ENCODE measurements around the gene NENF. TPM values are rescaled to one million over a fixed set of nuclear protein-coding genes. Genes with fewer than 3 reads are reported as not detected.

NENF gene
- total RNA-seq, 2 donors from 2014 or later = 83.2 to 277 TPM

GRCh38 chr1:212485913-212486618, 53.3 kb downstream of the NENF start:
- Histone ChIP-seq H3K27me3 (replicated peaks; ENCODE audit: insufficient read depth) (no peaks in the 10 kb centered on the region), H3K36me3 (no peaks in the 10 kb centered on the region), H3K4me1 (replicated peaks) (no peaks in the 10 kb centered on the region), H3K27ac (no peak overlapping the region), H3K9me3 (no peaks in the 10 kb centered on the region), H3K4me3 (no peak overlapping the region)
- 63% methylated on average over 10 of the region's 10 CpGs for WGBS
- TF ChIP-seq POLR2A (IDR thresholded peaks at IDR 0.05) (no peak), POLR2AphosphoS5 (IDR thresholded peaks at IDR 0.05) (no peak), CTCF (IDR thresholded peaks at IDR 0.05) (no peak)
- DNase-seq (ENCODE audit: low spot score) = no peak
- intact Hi-C loops (cut with DNase I) = no loop called here

DNA sequence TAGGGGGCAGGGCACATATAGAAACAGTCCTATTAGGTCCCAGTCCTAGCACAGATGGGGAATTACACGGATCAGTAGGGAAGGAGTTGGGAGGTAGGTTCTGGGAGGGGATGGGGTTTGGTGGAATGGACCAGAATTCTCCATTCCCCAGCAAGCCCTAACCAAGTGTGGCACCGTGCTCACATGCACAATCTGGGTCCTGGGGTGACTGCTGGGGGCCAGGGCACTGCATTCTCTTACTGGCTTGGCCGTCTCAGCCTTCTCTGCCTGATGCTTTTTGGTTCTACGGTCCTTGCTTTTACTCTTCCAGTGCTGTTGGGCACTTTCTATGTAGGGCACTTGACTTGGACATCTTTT, 53.9 kb downstream of the NENF start:
- Histone ChIP-seq H3K4me1 (replicated peaks) (no peaks in the 10 kb centered on the region), H3K36me3 (no peaks in the 10 kb centered on the region), H3K4me3 (no peak overlapping the region), H3K9me3 (no peaks in the 10 kb centered on the region), H3K27me3 (replicated peaks; ENCODE audit: insufficient read depth) (no peaks in the 10 kb centered on the region), H3K27ac (no peak overlapping the region)
- DNase-seq (ENCODE audit: low spot score) = no peak
- WGBS = 80% methylated on average over 4 of the region's 4 CpGs
- intact Hi-C loops (cut with DNase I) = no loop called here
- no peak for TF ChIP-seq POLR2AphosphoS5 (IDR thresholded peaks at IDR 0.05)
- no peak for TF ChIP-seq CTCF (IDR thresholded peaks at IDR 0.05)
- TF ChIP-seq POLR2A (IDR thresholded peaks at IDR 0.05) = no peak

DNA sequence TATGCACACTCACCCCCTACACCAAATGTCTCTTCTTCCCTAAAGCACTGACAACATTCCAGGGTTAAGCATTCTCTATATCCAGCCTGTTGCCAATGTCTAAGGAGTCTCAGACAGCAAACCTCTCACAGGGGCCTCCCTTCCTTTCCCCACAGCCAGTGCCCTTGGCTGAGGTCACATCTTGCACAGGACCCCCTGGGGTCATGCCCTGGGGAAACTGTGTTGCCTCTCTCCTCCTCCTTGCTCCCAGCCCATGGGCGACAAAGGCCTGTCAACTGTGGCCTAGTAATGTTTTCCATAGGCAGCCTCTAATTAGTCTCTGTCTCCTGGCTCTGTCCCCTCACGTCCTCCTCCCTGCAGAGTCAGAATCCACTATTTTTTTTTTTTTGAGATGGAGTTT, 54.6 kb downstream of the NENF start:
- DNase-seq (ENCODE audit: low spot score) = no peak
- no peaks in the 10 kb centered on the region for H3K9me3 ChIP-seq
- no peaks in the 10 kb centered on the region for H3K36me3 ChIP-seq
- intact Hi-C loops (cut with DNase I) = no loop called here
- 94% methylated on average over 2 of the region's 2 CpGs for WGBS
- no peak overlapping the region for H3K4me3 ChIP-seq
- H3K27ac ChIP-seq = no peak overlapping the region
- no peaks in the 10 kb centered on the region for H3K27me3 ChIP-seq (replicated peaks; ENCODE audit: insufficient read depth)
- TF ChIP-seq POLR2A (IDR thresholded peaks at IDR 0.05) (no peak), CTCF (IDR thresholded peaks at IDR 0.05) (no peak), POLR2AphosphoS5 (IDR thresholded peaks at IDR 0.05) (no peak)
- H3K4me1 ChIP-seq (replicated peaks) = no peaks in the 10 kb centered on the region

- no peaks in the 10 kb centered on the region for H3K27me3 ChIP-seq (replicated peaks; ENCODE audit: insufficient read depth)
- no peaks in the 10 kb centered on the region for H3K36me3 ChIP-seq
- TF ChIP-seq CTCF (IDR thresholded peaks at IDR 0.05) (no peak), POLR2A (IDR thresholded peaks at IDR 0.05) (no peak), POLR2AphosphoS5 (IDR thresholded peaks at IDR 0.05) (no peak)
- no peak overlapping the region for H3K27ac ChIP-seq
- intact Hi-C loops (cut with DNase I) = no loop called here
- H3K9me3 ChIP-seq = no peaks in the 10 kb centered on the region
- H3K4me3 ChIP-seq = no peak overlapping the region
- WGBS = 88% methylated on average over 7 of the region's 7 CpGs
- H3K4me1 ChIP-seq (replicated peaks) = no peaks in the 10 kb centered on the region
- DNase-seq (ENCODE audit: low spot score) = no peak
Measured at GRCh38 chr1:212487774-212488435, 55.2 kb downstream of the NENF start.
